Mucosa of descending colon (tissue), 3 donors: ENCODE data around the gene MMP24. TPM values are rescaled to one million over a fixed set of nuclear protein-coding genes. Genes with fewer than 3 reads are reported as not detected.

Source experiments
- ATAC-seq: fragments of 200-7000 bp; cut with Tn5 transposase; one replicate; pipeline ENCODE4 v1.9.1; 2020; ENCODE audit warnings: mild to moderate bottlenecking, moderate library complexity
- DNase-seq, 3 donors: peaks; one replicate each; pipeline ENCODE4 v3.0.0-alpha.2; 2020
- H3K36me3 ChIP-seq: fragments of 200-600 bp; one replicate; pipeline ENCODE4 v1.8.0; 2021; ENCODE audit warnings: low read depth, mild to moderate bottlenecking
- H3K4me1 ChIP-seq: fragments of 200-600 bp; one replicate; pipeline ENCODE4 v1.8.0; 2021; ENCODE audit warnings: low read depth, mild to moderate bottlenecking
- H3K4me3 ChIP-seq: fragments of 200-600 bp; one replicate; pipeline ENCODE4 v1.8.0; 2021; ENCODE audit warnings: mild to moderate bottlenecking
- H3K9me3 ChIP-seq: fragments of 200-600 bp; one replicate; pipeline ENCODE4 v1.8.0; 2021; ENCODE audit warnings: mild to moderate bottlenecking
- CTCF ChIP-seq: fragments of 200-600 bp; IDR thresholded peaks from one replicate; pipeline ENCODE4 v1.8.0; 2022; ENCODE audit warnings: antibody characterized with exemption, mild to moderate bottlenecking
- intact Hi-C, 2 donors: fragments of 100-400 bp; cut with DNase I in 1 of 2; cut with micrococcal nuclease in 1 of 2; formaldehyde crosslinking; loops; one replicate each; pipeline versions ENCODE4 v1.11.0 to v1.11.1; 2022; cut with DNase I, micrococcal nuclease
- total RNA-seq, 3 donors: library from RNA; stranded (reverse); fragmentation: NEBNext Ultra II Directional in 2 of 3; extraction: Animal tissue kit (Norgen Biotek cat#: 25700) in 2 of 3; gene quantifications; one replicate each; pipeline versions ENCODE4 v1.2.1 to v1.2.4, GENCODE V29; 2021 to 2023
- donor health status: DM: no; HTN: no; CAD: no; lungs with moderate emphysema.
- donor health status: DM: no; HTN: no; CAD: no.
- donor health status: DM: no; HTN: yes; CAD: no.

Gene MMP24
- total RNA-seq, 3 donors from 2014 or later = 0.24 to 0.70 (median 0.58) TPM

GRCh38 chr20:35290186-35290886, 63.8 kb downstream of the MMP24 start:
- H3K36me3 ChIP-seq = no peaks in the 10 kb centered on the region
- no peak for DNase-seq
- peak; percentile 15 for ATAC-seq
- H3K4me1 ChIP-seq = peaks cover 7% of the 10 kb centered on the region
- H3K9me3 ChIP-seq = no peaks in the 10 kb centered on the region
- no peak for TF ChIP-seq CTCF
- intact Hi-C loops = no loop called here
- no peak overlapping the region for H3K4me3 ChIP-seq

GRCh38 chr20:35290887-35291417, 64.5 kb downstream of the MMP24 start:
- no peak for TF ChIP-seq CTCF
- H3K36me3 ChIP-seq = no peaks in the 10 kb centered on the region
- intact Hi-C loops = no loop called here
- H3K4me1 ChIP-seq = peaks cover 1% of the 10 kb centered on the region
- DNase-seq (peak in 1 of 3 donors; percentile 19), ATAC-seq (no peak)
- H3K4me3 ChIP-seq = no peak overlapping the region
- H3K9me3 ChIP-seq = no peaks in the 10 kb centered on the region

GRCh38 chr20:35291654-35292503, 65.4 kb downstream of the MMP24 start, which contains the start of gene FAM83C:
Gene FAM83C, minus strand, starts transcription at chr20:35292425. Its CDS starts 121 bp downstream, at chr20:35292304.
- intact Hi-C loops = no loop called here
- TF ChIP-seq CTCF = no peak
- DNase-seq = peak in 1 of 3 donors; percentile 24

GRCh38 chr20:35292504-35293285, 66.2 kb downstream of the MMP24 start:
- Histone ChIP-seq H3K4me3 (no peak overlapping the region), H3K36me3 (no peaks in the 10 kb centered on the region), H3K9me3 (no peaks in the 10 kb centered on the region), H3K4me1 (no peaks in the 10 kb centered on the region)
- no peak for TF ChIP-seq CTCF
- ATAC-seq (no peak), DNase-seq (peak in 1 of 3 donors; percentile 7)
- intact Hi-C loops = no loop called here

More at GRCh38 chr20:35291654-35292503, 65.4 kb downstream of the MMP24 start, which contains the start of gene FAM83C:
- Histone ChIP-seq H3K36me3 (no peaks in the 10 kb centered on the region), H3K4me3 (no peak within 1 kb of the TSS), H3K4me1 (no peaks in the 10 kb centered on the region), H3K9me3 (no peaks in the 10 kb centered on the region)
- ATAC-seq = no peak
